H1 (cell line): ENCODE data around the gene TDRD15. TPM values are rescaled to one million over a fixed set of nuclear protein-coding genes. Genes with fewer than 3 reads are reported as not detected.

Experiments
- GABPA ChIP-seq: IDR thresholded peaks from 2 replicates; pipeline ENCODE4 v1.6.1; 2011; ENCODE audit warnings: mild to moderate bottlenecking, low read length, moderate library complexity, borderline replicate concordance; ENCODE audit not compliant: insufficient read depth
- HDAC2 ChIP-seq, 2 experiments: fragments of 300-600 bp in 1 of 2; sonication (generic) in 1 of 2; IDR thresholded peaks; 2 replicates each; pipeline ENCODE4 v1.6.1; 2011 to 2012; ENCODE audit warnings: low read depth in 2 of 2, low read length in 2 of 2, mild to moderate bottlenecking in 2 of 2, moderate library complexity in 2 of 2, borderline replicate concordance in 1 of 2, inconsistent platforms in 1 of 2
- POLR2AphosphoS5 ChIP-seq: IDR thresholded peaks from 2 replicates; pipeline ENCODE4 v1.6.1; 2011; ENCODE audit warnings: low read depth, low read length
- RNF2 ChIP-seq: fragments of 200-900, 300-1000 bp; sonication (generic); IDR thresholded peaks from 2 replicates; pipeline ENCODE4 v1.7.1; 2016; ENCODE audit warnings: borderline replicate concordance, low read depth, mild to moderate bottlenecking, antibody characterized with exemption, low read length; ENCODE audit not compliant: poor library complexity, severe bottlenecking; ENCODE audit errors: missing control alignments
- RXRA ChIP-seq: IDR thresholded peaks from 2 replicates; pipeline ENCODE4 v1.6.1; 2011; ENCODE audit warnings: low read depth, mild to moderate bottlenecking, low read length, moderate library complexity; ENCODE audit not compliant: insufficient read depth
- TAF1 ChIP-seq: IDR thresholded peaks from 2 replicates; pipeline ENCODE4 v1.6.1; 2011; ENCODE audit warnings: mild to moderate bottlenecking, low read depth, low read length
- polyA plus RNA-seq, 7 experiments: library from polyadenylated mRNA; depleted of rRNA in 3 of 7; stranded (reverse) in 5 of 7; unstranded in 2 of 7; fragments of >200 nt in 5 of 7; fragments of 200-250 nt in 2 of 7; gene quantifications; 1 replicate in 5 of 7; 2 replicates in 1 of 7; 4 replicates in 1 of 7; pipeline versions ENCODE4 v1.2.1 to v1.2.3, GENCODE V29; 2011 to 2013; ENCODE audit warnings: missing spikeins in 2 of 7, mixed read lengths in 2 of 7
- total RNA-seq: library from RNA; stranded (reverse); fragmentation: NEBNext Ultra II Directional; extraction: Animal tissue kit (Norgen Biotek cat#: 25700); gene quantifications from 2 replicates; pipeline ENCODE4 v1.2.1, GENCODE V29; 2021

The TDRD15 gene
- total and polyA plus RNA-seq, 2 of the 8 experiments (the other 6 are each of a cell fraction or from before 2014, with no cell fraction given): not detected

DNA sequence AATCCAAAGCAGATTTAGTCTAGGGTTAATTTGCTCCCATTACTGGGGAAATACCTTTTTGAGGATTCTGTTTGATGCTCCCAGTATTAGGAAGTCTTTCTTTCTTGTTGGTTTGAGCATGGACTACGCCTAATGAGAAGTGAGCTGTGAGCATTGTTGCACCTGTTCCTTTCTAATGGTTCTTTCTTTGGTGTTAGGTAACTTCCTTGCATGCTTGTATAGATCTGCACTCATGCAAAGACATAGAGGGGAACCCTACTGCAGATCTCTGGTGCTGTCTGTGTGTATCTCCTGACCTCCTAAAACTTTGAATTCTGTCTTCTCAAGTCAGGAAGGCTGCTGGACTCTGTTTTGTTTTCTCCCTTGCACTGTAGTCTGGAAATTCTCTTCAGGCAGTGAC lies 12.8 kb upstream of the TDRD15 start (continued):
- TF ChIP-seq GABPA: no peak
- TF ChIP-seq HDAC2 (IDR thresholded peaks at IDR 0.05; ENCODE audit: borderline replicate concordance in 1 of 2, low read depth in 2 of 2, low read length in 2 of 2): no peak
- TF ChIP-seq RXRA: no peak
- no peak for TF ChIP-seq RNF2
- no peak for TF ChIP-seq TAF1
- TF ChIP-seq POLR2AphosphoS5: no peak
